Right atrium auricular region (tissue), 2 donors: ENCODE results near the gene POLD4. TPM values are rescaled to one million over a fixed set of nuclear protein-coding genes. Genes with fewer than 3 reads are reported as not detected.

ENCODE experiments used
- DNase-seq: peaks from one replicate; pipeline ENCODE4 v3.0.0-alpha.2; 2019; ENCODE audit warnings: low spot score
- H3K27ac ChIP-seq, 2 donors: fragments of 200-600 bp; sonication (generic); 1 replicate in 1 of 2; 2 replicates in 1 of 2; pipeline ENCODE4 v1.5.1; 2016 to 2019
- H3K27me3 ChIP-seq, 2 donors: fragments of 200-600 bp; sonication (generic); one replicate each; pipeline versions ENCODE4 v1.5.1 to v1.6.0; 2017 to 2019
- H3K36me3 ChIP-seq: fragments of 200-600 bp; sonication (generic); one replicate; pipeline ENCODE4 v1.5.1; 2016
- H3K4me1 ChIP-seq, 2 donors: fragments of 200-600 bp; sonication (generic); one replicate each; pipeline versions ENCODE4 v1.5.1 to v1.6.0; 2017 to 2019
- H3K4me3 ChIP-seq, 2 donors: fragments of 200-600 bp; sonication (generic); 1 replicate in 1 of 2; 2 replicates in 1 of 2; pipeline ENCODE4 v1.5.1; 2017 to 2019; ENCODE audit warnings: mild to moderate bottlenecking in 1 of 2, moderate library complexity in 1 of 2
- H3K9me3 ChIP-seq, 2 donors: fragments of 200-600 bp; sonication (generic); one replicate each; pipeline ENCODE4 v1.5.1; 2019
- total RNA-seq, 2 donors: library from RNA; depleted of rRNA; stranded (reverse); fragments of >200 nt; gene quantifications; one replicate each; pipeline ENCODE4 v1.1.0, GENCODE V29; 2016
- TF ChIP-seq, protein P1 (sequence below), 2 donors: fragments of 200-600 bp; sonication (generic); IDR thresholded peaks; one replicate each; pipeline ENCODE4 v1.5.1; 2019; ENCODE audit warnings: antibody characterized with exemption in 2 of 2

The POLD4 gene
- total RNA-seq, 2 donors from 2014 or later = 115 to 136 TPM

DNA sequence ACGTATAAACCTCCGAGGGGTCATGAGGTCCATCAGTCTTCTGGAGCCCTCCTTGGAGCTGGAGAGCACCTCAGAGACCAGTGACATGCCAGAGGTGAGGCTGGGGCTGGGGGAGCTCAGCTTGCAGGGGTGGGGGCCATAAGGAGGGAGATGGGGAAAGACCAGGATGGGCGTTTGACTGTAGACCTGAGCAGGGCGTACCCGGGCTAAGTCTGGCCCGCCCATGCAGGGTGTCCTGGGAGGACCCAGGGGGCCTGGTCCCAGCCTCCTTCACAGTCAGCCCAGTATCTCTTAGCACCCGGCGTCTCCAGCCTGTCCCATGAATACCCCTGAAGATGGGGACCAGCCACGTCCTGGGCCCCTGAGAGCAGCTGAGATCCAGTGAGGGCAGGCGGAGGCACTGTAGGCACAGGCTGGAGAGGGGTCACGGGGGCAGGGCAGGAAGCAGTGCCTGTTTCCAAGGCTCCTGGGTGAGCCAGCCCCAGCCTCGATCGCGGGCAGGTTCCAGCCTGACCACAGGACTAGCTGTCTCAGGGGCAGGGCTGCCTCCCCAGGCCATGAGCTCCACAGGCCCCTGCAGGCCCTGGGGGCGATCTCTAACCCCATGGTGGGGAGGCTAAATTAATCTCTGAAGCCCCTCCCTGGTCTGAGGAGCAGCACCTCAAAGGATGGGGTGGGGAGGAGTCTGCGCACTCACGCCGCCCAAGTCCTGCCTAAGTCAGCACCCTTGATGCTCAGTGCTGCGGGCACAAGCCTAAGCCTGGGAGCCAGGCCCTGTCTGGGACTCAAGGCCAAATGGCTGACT is 42.9 kb downstream of the POLD4 start:
- Histone ChIP-seq H3K9me3 (no peaks in the 10 kb centered on the region), H3K4me3 (no peak overlapping the region), H3K27me3 (no peaks in the 10 kb centered on the region), H3K27ac (no peak overlapping the region), H3K36me3 (peaks cover 9% of the 10 kb centered on the region), H3K4me1 (no peaks in the 10 kb centered on the region)
- TF ChIP-seq, protein P1, sequence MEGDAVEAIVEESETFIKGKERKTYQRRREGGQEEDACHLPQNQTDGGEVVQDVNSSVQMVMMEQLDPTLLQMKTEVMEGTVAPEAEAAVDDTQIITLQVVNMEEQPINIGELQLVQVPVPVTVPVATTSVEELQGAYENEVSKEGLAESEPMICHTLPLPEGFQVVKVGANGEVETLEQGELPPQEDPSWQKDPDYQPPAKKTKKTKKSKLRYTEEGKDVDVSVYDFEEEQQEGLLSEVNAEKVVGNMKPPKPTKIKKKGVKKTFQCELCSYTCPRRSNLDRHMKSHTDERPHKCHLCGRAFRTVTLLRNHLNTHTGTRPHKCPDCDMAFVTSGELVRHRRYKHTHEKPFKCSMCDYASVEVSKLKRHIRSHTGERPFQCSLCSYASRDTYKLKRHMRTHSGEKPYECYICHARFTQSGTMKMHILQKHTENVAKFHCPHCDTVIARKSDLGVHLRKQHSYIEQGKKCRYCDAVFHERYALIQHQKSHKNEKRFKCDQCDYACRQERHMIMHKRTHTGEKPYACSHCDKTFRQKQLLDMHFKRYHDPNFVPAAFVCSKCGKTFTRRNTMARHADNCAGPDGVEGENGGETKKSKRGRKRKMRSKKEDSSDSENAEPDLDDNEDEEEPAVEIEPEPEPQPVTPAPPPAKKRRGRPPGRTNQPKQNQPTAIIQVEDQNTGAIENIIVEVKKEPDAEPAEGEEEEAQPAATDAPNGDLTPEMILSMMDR (IDR thresholded peaks at IDR 0.05) = no peak
- no peak for DNase-seq

DNA sequence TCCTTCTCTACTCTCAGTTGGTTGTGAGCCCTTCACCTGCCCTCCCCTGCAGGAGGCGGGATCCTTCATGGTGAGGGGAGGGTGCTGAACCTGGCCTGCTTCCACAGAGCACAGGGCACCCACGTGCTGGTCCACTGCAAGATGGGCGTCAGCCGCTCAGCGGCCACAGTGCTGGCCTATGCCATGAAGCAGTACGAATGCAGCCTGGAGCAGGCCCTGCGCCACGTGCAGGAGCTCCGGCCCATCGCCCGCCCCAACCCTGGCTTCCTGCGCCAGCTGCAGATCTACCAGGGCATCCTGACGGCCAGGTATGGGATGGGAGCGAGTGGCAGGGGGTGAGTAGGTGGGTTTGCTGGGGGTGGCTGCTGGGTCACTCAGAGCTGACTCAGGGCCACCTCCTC is 43.7 kb downstream of the POLD4 start:
- TF ChIP-seq, protein P1 (IDR thresholded peaks at IDR 0.05) = no peak
- Histone ChIP-seq H3K27ac (no peak overlapping the region), H3K4me3 (no peak overlapping the region), H3K4me1 (peaks cover 0 to 4% of the 10 kb centered on the region in 2 donors), H3K9me3 (no peaks in the 10 kb centered on the region), H3K27me3 (no peaks in the 10 kb centered on the region), H3K36me3 (peaks cover 9% of the 10 kb centered on the region)
- no peak for DNase-seq

- H3K4me3 ChIP-seq = no peak overlapping the region
- no peak for DNase-seq
- peaks cover 9% of the 10 kb centered on the region for H3K36me3 ChIP-seq
- no peaks in the 10 kb centered on the region for H3K9me3 ChIP-seq
- TF ChIP-seq, protein P1 (IDR thresholded peaks at IDR 0.05) = no peak
- H3K27ac ChIP-seq = no peak overlapping the region
- no peaks in the 10 kb centered on the region for H3K27me3 ChIP-seq
- peaks cover 0 to 9% of the 10 kb centered on the region in 2 donors for H3K4me1 ChIP-seq
Observed at GRCh38 chr11:67309166-67309565, 44.2 kb downstream of the POLD4 start.

GRCh38 chr11:67308031-67308866 is 45.1 kb downstream of the POLD4 start:
- H3K36me3 ChIP-seq = peaks cover 9% of the 10 kb centered on the region
- H3K4me1 ChIP-seq = peaks cover 0 to 14% of the 10 kb centered on the region in 2 donors
- no peak overlapping the region for H3K4me3 ChIP-seq
- TF ChIP-seq, protein P1 (IDR thresholded peaks at IDR 0.05) = no peak
- H3K27me3 ChIP-seq = no peaks in the 10 kb centered on the region
- no peak overlapping the region for H3K27ac ChIP-seq
- no peak for DNase-seq
- H3K9me3 ChIP-seq = no peaks in the 10 kb centered on the region

DNA sequence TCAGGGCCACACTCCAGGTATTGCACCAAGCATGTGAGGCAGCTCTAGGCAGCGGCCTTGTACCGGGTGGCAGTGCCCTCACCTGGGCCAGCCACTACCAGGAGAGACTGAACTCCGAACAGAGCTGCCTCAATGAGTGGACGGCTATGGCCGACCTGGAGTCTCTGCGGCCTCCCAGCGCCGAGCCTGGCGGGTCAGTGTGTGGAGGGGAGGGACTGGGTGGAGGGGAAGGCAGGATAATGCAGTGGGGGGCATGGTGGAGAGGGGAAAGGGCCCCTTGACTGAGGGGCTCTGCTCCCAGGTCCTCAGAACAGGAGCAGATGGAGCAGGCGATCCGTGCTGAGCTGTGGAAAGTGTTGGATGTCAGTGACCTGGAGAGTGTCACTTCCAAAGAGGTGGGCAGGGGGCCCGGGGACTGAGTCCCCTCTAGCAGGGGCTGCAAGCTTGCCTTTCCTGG is 45.8 kb downstream of the POLD4 start:
- Histone ChIP-seq H3K36me3 (peaks cover 9% of the 10 kb centered on the region), H3K9me3 (no peaks in the 10 kb centered on the region)

More for the DNA sequence above, 45.8 kb downstream of the POLD4 start:
- TF ChIP-seq, protein P1 (IDR thresholded peaks at IDR 0.05) = no peak
- Histone ChIP-seq H3K4me3 (no peak overlapping the region), H3K27me3 (no peaks in the 10 kb centered on the region), H3K27ac (no peak overlapping the region), H3K4me1 (peaks cover 0 to 20% of the 10 kb centered on the region in 2 donors)
- no peak for DNase-seq
